Stimulated activated CD8-positive, alpha-beta memory T cell treated with anti-CD3 and anti-CD28 coated beads, Interleukin-12 subunit alpha, Interleukin-12 subunit beta, amount 100 ng/mL, for 1 hour (primary cell): ENCODE measurements around the gene SYVN1.
A peak's percentile ranks its signal among the peaks of the same experiment; 100 is the strongest.
"Not testable (repeated sequence)": the region's sequence is repeated elsewhere in the genome, so short reads cannot be mapped to it uniquely, and the experiment has no call there.

ENCODE experiments used
- DNase-seq: peaks from one replicate; pipeline ENCODE4 v3.0.0-alpha.2; 2020; ENCODE audit warnings: low read depth

SYVN1 gene

DNA sequence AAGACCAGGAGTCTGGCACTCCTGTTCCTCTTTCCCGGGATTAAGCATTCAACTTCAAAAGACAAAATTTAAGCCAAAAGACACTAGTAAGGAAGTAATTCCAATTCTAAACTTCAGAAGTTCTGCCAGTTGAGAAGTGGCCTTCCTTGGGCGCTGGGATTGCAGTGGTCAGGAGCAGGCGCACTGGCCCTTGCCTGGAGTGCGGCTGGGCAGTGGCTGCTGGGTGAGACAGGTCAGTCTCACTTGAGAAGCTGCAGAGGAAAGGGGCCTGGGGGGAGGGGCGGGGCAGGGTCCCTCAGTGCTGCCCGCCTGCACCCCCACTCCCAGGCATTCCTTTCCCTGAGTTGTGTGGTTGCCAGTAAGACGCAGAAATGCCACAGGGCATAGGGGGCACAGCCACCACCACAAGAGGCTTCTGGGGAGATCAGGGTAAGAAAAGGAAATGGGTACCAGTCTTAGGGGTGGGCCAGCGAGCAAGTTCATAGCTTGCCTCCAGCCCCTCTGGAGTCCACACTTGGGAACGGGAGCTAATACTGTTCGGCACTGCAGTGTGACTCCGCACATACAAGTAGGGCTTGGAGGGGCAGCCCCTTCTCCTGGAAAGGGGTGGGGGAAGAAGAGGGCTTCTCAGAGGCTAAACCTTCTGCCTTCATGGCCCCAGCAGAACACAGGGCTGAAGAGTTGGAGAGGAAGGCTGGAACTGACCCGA lies 6.7 kb downstream of the SYVN1 start:
- no peak for DNase-seq

DNA sequence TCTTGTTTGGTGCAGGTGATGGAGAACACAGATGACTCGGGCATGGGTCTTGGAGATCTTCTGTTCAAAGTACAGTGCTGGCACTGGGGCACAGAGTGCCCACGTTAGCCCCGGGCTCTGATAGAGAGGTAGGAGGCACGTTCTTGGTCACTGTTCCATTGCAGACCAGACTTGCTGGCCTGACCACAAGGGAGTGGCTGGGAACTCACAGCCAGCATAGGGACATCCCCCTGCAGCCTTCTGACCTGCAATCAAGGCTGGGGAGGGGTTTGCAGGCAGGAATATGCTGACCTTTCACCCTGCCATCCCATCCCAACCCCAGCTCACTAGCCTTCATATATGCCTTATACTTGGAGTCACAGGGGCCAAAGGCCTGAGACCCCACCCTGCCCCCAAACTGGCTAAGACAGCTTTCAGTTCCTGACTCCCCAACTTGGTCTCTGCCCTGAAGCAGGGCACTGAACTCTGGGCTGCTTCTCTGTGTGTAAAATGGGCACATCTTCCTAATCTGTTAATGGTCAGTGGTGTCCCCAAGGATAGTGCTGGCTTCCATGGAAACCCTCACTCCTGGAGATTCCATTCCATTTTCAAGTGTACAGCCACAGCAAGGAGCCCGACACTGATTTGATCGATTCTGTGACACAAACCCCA lies 7.6 kb downstream of the SYVN1 start:
- no peak for DNase-seq

DNA sequence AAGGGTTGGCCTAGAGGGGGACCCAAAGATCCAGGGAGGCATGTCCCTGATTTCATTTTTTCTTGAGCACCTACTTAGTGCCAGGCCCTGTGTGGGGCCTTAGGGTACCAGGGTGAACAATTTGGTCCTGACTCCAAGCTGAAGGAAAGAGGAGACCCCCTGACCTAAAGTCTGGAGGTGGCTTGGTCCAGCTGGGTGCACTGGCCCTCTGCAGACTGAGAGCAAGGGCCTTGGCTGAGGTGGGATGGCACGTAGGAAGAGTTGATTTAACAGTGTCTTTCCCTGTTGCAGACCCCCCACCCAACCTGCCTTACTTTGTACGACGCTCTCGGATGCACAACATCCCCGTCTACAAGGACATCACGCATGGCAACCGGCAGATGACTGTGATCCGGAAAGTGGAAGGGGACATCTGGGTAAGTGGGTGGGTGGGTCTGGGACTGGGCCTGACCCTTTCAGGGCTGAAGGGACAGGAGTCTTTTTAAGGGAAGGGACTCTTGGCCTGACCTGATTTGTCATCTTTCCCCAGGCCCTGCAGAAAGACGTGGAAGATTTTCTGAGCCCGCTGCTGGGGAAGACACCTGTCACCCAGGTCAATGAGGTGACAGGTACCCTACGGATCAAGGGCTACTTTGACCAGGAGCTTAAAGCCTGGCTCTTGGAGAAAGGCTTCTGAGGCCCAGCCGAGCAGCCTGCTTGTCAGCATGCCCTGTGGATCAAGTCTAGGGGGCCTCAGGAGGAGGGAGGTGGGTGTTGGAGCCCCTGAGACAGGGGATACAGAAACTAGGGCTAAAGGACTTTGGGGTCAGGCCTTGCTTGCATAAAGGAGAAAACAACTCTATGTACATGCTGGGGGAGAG lies 8.9 kb downstream of the SYVN1 start:
- DNase-seq = no peak

- DNase-seq = no peak
These were observed 9.7 kb downstream of the SYVN1 start for GRCh38 chr11:65124480-65125196.

- peak; percentile 98 for DNase-seq
These were observed 12.2 kb downstream of the SYVN1 start, which contains the start of the genes FAU and MRPL49 for GRCh38 chr11:65121865-65122696. TSS of gene FAU (minus strand) at chr11:65122134. CDS start at chr11:65121813, 321 bp downstream. TSS of gene MRPL49 (plus strand) at chr11:65122321. CDS start at chr11:65122347, 26 bp downstream.

DNA sequence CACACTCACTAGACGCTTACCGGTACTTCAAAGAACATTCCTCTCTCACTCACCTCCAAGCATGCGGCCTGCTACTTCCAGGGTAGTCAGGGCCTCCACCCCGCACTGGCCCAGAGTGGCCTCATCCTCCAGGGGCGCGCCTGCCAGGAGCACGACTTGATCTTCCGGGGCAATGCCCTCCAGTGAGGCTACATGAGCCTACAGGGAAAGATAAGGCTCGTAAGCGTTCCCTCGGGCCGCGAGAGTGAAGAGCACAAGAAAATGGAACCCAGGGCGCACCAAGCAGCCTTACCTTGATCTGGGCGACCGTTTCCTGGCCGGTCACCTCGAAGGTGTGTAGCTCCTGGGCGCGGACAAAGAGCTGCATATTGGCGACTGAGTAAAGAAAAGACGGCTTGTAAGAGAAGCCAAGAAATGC lies 12.9 kb downstream of the SYVN1 start:
- DNase-seq = no peak

DNA sequence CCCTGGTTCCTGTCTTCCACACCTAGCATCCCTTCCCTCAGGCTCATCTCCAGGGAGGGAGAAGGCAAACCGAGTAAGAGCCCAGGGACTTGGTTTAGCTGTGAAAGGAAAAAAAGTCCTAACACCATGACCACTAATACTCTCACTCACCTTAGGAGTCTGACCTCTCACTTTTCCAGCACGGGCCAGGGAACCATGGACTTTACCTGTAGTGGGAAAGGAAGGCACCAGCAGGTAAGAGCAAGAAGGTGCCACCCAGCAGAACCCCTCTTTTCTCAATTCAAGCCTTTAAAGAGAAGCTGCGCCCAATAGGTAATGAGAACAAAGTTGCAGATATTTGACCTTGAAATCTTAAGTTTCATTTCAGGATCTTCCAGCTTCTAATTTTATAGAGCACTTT lies 13.5 kb downstream of the SYVN1 start:
- DNase-seq = no peak

DNA sequence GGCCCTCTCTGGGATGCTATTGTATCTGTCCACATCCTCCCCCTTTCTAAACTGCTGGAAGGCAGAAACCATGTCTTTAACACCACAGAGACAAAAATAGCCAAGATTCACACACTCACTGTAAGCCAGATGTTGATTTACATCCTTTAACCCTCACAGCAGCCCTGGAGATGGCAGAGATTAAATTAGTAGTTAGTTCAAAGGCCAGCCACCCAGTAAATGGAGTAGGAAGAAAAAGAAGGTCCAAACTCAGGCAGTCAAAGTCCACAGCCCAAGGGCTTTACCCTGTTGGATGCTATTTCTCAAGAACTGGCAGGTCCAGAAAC lies 14.7 kb downstream of the SYVN1 start:
- no peak for DNase-seq

- not testable (repeated sequence) for DNase-seq
These were observed 15.2 kb downstream of the SYVN1 start for GRCh38 chr11:65118891-65119669.

GRCh38 chr11:65118097-65118837 lies 16.1 kb downstream of the SYVN1 start:
- DNase-seq = no peak

- DNase-seq = peak; percentile 100
These were observed 16.9 kb downstream of the SYVN1 start, which contains the start of gene ZNHIT2 for GRCh38 chr11:65117206-65118096. TSS of gene ZNHIT2 (minus strand) at chr11:65117701. CDS start at chr11:65117653, 48 bp downstream.

DNA sequence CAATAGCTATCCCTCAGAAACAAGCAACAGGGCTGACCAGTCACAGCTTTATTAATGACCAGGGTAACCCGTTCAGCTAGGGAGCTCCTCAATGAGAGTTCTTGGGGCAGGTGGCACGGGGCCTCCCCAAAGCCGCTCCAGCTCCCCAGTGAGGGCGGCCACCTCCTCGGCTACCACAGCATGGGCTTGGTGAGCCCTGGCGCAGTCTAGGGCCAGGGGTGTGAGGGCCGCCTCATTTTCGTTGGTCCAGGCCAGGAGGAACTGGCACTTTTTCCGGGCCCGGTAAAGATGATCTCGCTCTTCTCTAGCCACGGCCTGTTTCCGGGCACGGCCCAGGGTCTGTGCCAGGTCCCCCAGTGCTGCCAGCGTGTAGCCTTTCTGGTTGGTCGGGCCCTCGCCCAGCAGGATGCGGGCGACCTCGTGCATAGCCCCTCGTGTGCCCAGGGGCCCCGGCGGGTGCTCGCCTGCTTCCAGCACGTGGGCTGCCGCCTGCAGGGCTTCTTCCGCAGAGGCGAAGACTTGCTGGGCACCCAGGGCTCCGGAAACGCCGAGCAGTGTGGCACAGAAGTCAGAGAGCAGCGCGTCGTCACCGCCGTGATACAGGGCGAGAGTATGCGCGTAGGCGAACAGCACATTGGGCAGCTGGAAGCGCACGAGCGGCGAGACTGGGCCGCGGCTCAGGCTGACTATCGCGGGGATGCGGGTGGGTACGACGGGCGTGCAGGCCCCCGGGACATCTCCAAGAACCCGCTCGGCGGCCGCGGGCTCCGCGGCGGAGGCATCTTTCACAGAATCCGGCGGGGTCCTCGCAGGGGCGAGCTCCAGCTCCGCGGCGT lies 17.7 kb downstream of the SYVN1 start:
- DNase-seq = no peak

- no peak for DNase-seq
These were observed 18.8 kb downstream of the SYVN1 start for GRCh38 chr11:65115361-65116082.

DNA sequence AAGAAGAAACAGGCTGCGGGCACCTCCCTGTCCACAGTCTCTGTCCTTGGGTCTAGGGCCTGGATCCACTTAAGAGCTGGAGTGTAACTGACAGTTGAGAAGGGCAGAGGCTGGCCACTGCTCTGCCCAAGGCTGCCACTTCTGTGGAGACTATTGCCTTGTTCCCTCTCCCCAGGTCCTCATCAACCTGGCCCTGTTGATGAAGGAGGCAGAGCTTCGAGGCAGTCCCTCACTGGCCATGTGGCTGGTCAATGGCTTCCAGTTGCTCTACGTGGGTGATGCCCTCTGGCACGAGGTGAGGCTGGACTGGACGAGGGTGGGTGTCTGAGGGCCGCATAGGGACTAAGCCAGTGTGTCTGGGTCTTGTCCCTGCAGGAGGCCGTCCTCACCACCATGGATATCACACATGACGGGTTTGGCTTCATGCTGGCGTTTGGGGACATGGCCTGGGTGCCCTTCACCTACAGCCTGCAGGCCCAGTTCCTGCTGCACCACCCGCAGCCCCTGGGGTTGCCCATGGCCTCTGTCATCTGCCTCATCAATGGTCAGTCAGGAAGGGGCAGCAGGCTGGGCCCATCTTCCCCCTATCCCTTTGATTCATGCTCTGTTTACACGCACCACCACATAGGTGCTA lies 19.7 kb downstream of the SYVN1 start:
- no peak for DNase-seq

- DNase-seq = no peak
These were observed 20.5 kb downstream of the SYVN1 start for GRCh38 chr11:65113839-65114238.

GRCh38 chr11:65113361-65113756 lies 21.0 kb downstream of the SYVN1 start:
- no peak for DNase-seq
